Heart left ventricle (tissue), 16 donors: ENCODE data around the gene SLC9A7. TPM values are rescaled to one million over a fixed set of nuclear protein-coding genes. Genes with fewer than 3 reads are reported as not detected.

Source experiments
- ATAC-seq, 4 donors: fragments of 200-7000 bp; cut with Tn5 transposase; one replicate each; pipeline ENCODE4 v1.9.1; 2020 to 2022; ENCODE audit warnings: moderate library complexity in 4 of 4, mild to moderate bottlenecking in 3 of 4, moderate number of reproducible peaks in 1 of 4
- DNase-seq, 5 donors: peaks; one replicate each; pipeline ENCODE4 v3.0.0-alpha.2; 2020
- H3K27ac ChIP-seq, 12 donors: fragments of 200-600 bp; sonication (generic) in 4 of 12; one replicate each; pipeline versions ENCODE4 v1.5.0 to v1.8.0; 2016 to 2022; ENCODE audit warnings: mild to moderate bottlenecking in 2 of 12
- H3K27me3 ChIP-seq, 9 donors: fragments of 200-600 bp; sonication (generic) in 2 of 9; one replicate each; pipeline versions ENCODE4 v1.5.1 to v1.8.0; 2016 to 2022; ENCODE audit warnings: mild to moderate bottlenecking in 3 of 9
- H3K36me3 ChIP-seq, 9 donors: fragments of 200-600 bp; sonication (generic) in 2 of 9; one replicate each; pipeline versions ENCODE4 v1.5.0 to v1.8.0; 2018 to 2022; ENCODE audit warnings: mild to moderate bottlenecking in 2 of 9
- H3K4me1 ChIP-seq, 12 donors: fragments of 200-600 bp; sonication (generic) in 4 of 12; one replicate each; pipeline versions ENCODE4 v1.5.0 to v1.8.0; 2016 to 2022; ENCODE audit warnings: mild to moderate bottlenecking in 3 of 12
- H3K4me3 ChIP-seq, 12 donors: fragments of 200-600 bp; sonication (generic) in 4 of 12; one replicate each; pipeline versions ENCODE4 v1.5.0 to v1.8.0; 2017 to 2022; ENCODE audit warnings: mild to moderate bottlenecking in 9 of 12, moderate library complexity in 4 of 12
- H3K9me3 ChIP-seq, 12 donors: fragments of 200-600 bp; sonication (generic) in 4 of 12; one replicate each; pipeline versions ENCODE4 v1.5.0 to v1.8.0; 2016 to 2022; ENCODE audit warnings: mild to moderate bottlenecking in 1 of 12
- POLR2A ChIP-seq, 2 donors: fragments of 450-650 bp; IDR thresholded peaks; one replicate each; pipeline ENCODE4 v1.6.1; 2017; ENCODE audit warnings: antibody characterized with exemption in 2 of 2, mild to moderate bottlenecking in 2 of 2, moderate library complexity in 2 of 2
- WGBS, 4 donors: extraction: QIAGEN DNeasy Blood & Tissue Kit in 2 of 4; methylation state at CpG; one replicate each; pipeline versions ENCODE4 v1.1.5 to v1.1.7; 2013 to 2018; 5-methylcytosine and 5-hydroxymethylcytosine counted together
- intact Hi-C, 10 donors: fragments of 100-400 bp; cut with DNase I; formaldehyde crosslinking; loops; one replicate each; pipeline versions ENCODE4 v1.11.1 to v1.14.2; 2022
- polyA plus RNA-seq, 2 donors: library from polyadenylated mRNA; stranded (reverse); fragments of 200-250 nt; gene quantifications; one replicate each; pipeline ENCODE4 v1.2.3, GENCODE V29; 2013
- total RNA-seq, 9 donors: library from RNA; depleted of rRNA in 2 of 9; stranded (reverse); fragments of >200 nt in 2 of 9; fragmentation: NEBNext Ultra II Directional in 3 of 9; extraction: Animal tissue kit (Norgen Biotek cat#: 25700) in 3 of 9; gene quantifications; one replicate each; pipeline versions ENCODE4 v1.1.0 to v1.2.4, GENCODE V29; 2016 to 2023
- TF ChIP-seq, protein P1 (sequence below), 12 donors: fragments of 200-600 bp; sonication (generic) in 4 of 12; IDR thresholded peaks; one replicate each; pipeline versions ENCODE4 v1.5.0 to v1.8.0; 2018 to 2022; ENCODE audit warnings: antibody characterized with exemption in 12 of 12, mild to moderate bottlenecking in 5 of 12
- donor health status: ischemic (EF 13 %, LVEDD 7.1; RV severe dilation, severe dysfunction).
- donor health status: healthy with polysubstance abuse.
- donor health status: DM: no; HTN: yes; CAD: no.
- donor health status: DM: no; HTN: no; CAD: no.
- donor health status: ischemic (EF 25% LVEDD 6.9; RV normal size, moderate dysfunction).
- donor health status: ischemic (EF 25% LVEDD 5.7; RV mildly dilated, moderate dysfunction).
- donor health status: healthy.
- donor health status: DM: yes; HTN: yes; CAD: no.
- donor health status: ischemic (EF 35%, LVEDD 5.7; RV mildly dilated, moderate dysfunction).
- donor health status: nonischemic (EF 11% LVEDD 7.7; RV severe dilation, severe dysfunction).
- donor health status: DM: yes; HTN: yes; CAD: no.
- donor health status: PGD.
- donor health status: ischemic (EF 29% LVEDD 5.4; RV normal size, mild dysfunction).
- donor health status: nonischemic (EF 23%, LVEDD 6.1; RV moderate dilation, normal function).

SLC9A7 gene
- total and polyA plus RNA-seq, 11 donors: 0.46 to 8.6 (median 2.3) TPM

DNA sequence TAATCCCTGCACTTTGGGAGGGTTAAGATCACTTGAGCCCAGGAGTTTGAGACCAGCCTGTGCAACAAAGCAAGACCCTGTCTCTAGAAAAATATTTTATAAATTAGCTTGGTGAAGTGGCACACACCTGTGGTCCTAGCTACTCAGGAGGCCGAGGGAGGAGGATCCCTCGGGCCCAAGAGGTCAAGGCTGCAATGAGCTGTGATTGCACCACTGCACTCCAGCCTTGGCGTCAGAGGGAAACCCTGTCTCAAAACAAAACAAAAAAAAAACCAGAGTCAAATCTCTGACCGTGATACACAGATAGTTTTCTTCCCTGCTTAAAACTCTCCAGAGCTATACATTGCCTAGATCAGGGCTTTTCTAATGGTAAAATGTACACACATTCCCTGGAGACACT is 131.9 kb downstream of the SLC9A7 start:
- no peak for ATAC-seq
- no peak for DNase-seq
- Histone ChIP-seq H3K4me3 (no peak overlapping the region), H3K27ac (peak overlapping the region in 7 of 12 donors; percentile 24 to 81 (median 43)), H3K9me3 (no peaks in the 10 kb centered on the region), H3K27me3 (peaks cover 0 to 5% (median 0%) of the 10 kb centered on the region in 9 donors), H3K36me3 (no peaks in the 10 kb centered on the region), H3K4me1 (peaks cover 0 to 50% (median 20%) of the 10 kb centered on the region in 12 donors)
- WGBS, 4 donors: 61 to 75% (median 69%) methylated on average over 4 of the region's 4 CpGs
- TF ChIP-seq, protein P1, sequence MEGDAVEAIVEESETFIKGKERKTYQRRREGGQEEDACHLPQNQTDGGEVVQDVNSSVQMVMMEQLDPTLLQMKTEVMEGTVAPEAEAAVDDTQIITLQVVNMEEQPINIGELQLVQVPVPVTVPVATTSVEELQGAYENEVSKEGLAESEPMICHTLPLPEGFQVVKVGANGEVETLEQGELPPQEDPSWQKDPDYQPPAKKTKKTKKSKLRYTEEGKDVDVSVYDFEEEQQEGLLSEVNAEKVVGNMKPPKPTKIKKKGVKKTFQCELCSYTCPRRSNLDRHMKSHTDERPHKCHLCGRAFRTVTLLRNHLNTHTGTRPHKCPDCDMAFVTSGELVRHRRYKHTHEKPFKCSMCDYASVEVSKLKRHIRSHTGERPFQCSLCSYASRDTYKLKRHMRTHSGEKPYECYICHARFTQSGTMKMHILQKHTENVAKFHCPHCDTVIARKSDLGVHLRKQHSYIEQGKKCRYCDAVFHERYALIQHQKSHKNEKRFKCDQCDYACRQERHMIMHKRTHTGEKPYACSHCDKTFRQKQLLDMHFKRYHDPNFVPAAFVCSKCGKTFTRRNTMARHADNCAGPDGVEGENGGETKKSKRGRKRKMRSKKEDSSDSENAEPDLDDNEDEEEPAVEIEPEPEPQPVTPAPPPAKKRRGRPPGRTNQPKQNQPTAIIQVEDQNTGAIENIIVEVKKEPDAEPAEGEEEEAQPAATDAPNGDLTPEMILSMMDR (IDR thresholded peaks at IDR 0.05): no peak
- TF ChIP-seq POLR2A (IDR thresholded peaks at IDR 0.05): no peak
- intact Hi-C loops: loop anchor here in 1 of 10 donors (5.0 kb wide), 1 partner anchor 40 kb away; no protein-coding TSS in a partner anchor

DNA sequence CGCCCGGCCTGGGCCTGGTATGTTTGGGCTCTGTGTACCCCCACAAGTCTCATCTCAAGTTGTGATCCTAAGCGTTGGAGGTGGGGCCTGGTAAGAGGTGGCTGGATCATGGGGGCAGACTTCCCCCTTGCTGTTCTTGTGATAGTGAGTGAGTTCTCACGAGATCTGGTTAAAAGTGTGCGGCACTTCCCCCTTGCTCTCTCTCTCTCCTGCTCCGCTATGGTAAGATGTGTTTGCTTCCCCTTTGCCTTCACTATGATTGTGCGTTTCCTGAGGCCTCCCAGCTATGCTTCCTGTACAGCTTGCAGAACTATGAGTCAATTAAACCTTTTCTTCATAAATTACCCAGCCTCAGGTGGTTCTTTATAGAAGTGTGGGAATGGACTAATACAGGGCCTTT is 132.4 kb downstream of the SLC9A7 start:
- 68 to 77% (median 71%) methylated on average over 7 of the region's 7 CpGs for WGBS, 4 donors
- Histone ChIP-seq H3K4me3 (no peak overlapping the region), H3K27ac (peak overlapping the region in 3 of 12 donors; percentile 24 to 81 (median 63)), H3K27me3 (peaks cover 0 to 5% (median 0%) of the 10 kb centered on the region in 9 donors), H3K9me3 (no peaks in the 10 kb centered on the region), H3K36me3 (no peaks in the 10 kb centered on the region), H3K4me1 (peaks cover 0 to 53% (median 20%) of the 10 kb centered on the region in 12 donors)
- DNase-seq (peak in 1 of 5 donors; percentile 18), ATAC-seq (peak in 1 of 4 donors; percentile 47)
- intact Hi-C loops: loop anchor here in 1 of 10 donors (5.0 kb wide), 1 partner anchor 39 kb away; no protein-coding TSS in a partner anchor
- TF ChIP-seq, protein P1 (IDR thresholded peaks at IDR 0.05): no peak
- no peak for TF ChIP-seq POLR2A (IDR thresholded peaks at IDR 0.05)

DNA sequence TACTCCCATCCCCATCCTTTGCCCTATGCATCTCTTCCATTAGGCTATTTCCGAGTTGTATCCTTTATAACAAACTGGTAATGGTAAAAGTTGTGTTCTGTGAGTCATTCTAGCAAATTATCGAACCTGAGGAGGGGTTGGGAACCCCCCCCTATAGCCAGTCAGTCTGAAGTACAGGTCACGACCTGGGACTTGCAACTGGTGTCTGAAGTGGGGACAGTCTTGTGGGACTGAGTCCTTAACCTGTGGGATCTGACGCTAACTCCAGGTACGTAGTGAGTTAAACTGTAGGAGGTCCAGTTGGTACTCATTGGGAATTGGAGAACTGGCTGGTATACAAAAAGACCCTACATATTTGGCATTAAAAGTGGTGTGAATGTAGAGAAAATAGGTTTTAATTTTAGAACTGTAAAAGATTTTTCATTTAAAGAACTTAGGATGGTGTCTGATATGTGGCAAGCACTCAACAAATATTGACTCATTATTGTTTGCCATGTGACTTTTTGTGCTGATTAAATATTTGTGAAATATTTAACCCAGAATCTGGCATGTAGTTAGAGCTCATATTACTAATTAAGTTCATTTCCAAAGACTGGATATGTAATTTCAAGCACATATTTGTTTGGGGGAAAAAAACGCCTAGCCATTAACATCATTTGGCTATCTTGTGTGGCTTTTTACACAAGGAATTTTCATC is 134.7 kb downstream of the SLC9A7 start:
- intact Hi-C loops: no loop called here
- 75 to 98% (median 87%) methylated on average over 6 of the region's 6 CpGs for WGBS, 4 donors
- Histone ChIP-seq H3K4me1 (peaks cover 0 to 42% (median 18%) of the 10 kb centered on the region in 12 donors), H3K36me3 (no peaks in the 10 kb centered on the region), H3K27me3 (no peaks in the 10 kb centered on the region), H3K27ac (no peak overlapping the region), H3K9me3 (peaks cover 0 to 9% (median 0%) of the 10 kb centered on the region in 12 donors), H3K4me3 (no peak overlapping the region)
- ATAC-seq (no peak), DNase-seq (no peak)
- TF ChIP-seq, protein P1 (IDR thresholded peaks at IDR 0.05): no peak
- no peak for TF ChIP-seq POLR2A (IDR thresholded peaks at IDR 0.05)

DNA sequence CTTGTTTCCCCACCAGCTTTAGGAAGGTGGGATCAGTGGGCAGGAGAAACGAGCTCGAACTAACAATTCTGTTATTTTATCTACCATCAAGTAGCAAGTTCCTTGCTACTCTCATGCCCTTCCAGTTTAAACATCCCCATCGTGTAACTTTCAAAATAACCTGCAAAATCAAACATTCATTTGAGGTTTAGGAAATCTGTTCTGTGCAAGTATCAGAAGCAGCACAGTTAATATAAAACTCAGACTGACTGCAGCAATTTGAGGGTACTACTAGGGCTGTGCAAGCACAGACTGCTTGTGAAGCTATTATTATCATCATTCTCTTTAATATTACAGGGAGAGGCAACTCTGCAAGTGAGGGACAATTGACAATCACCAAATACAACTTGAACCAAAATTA is 137.3 kb downstream of the SLC9A7 start:
- DNase-seq (no peak), ATAC-seq (no peak)
- H3K4me1 ChIP-seq: peaks cover 0 to 16% (median 2%) of the 10 kb centered on the region in 12 donors
- TF ChIP-seq, protein P1 (IDR thresholded peaks at IDR 0.05): no peak
- TF ChIP-seq POLR2A (IDR thresholded peaks at IDR 0.05): no peak
- no peaks in the 10 kb centered on the region for H3K27me3 ChIP-seq
- no peaks in the 10 kb centered on the region for H3K36me3 ChIP-seq
- no peak overlapping the region for H3K27ac ChIP-seq
- H3K4me3 ChIP-seq: no peak overlapping the region
- 53 to 82% (median 67%) methylated on average over 3 of the region's 3 CpGs for WGBS, 4 donors
- intact Hi-C loops: no loop called here
- H3K9me3 ChIP-seq: peaks cover 0 to 20% (median 0%) of the 10 kb centered on the region in 12 donors
